SU-DHL-6 (cell line): ENCODE data around the gene MEIOSIN.

Experiments used
- H2AFZ ChIP-seq: fragments of 200-600 bp; sonication (generic); 2 replicates; pipeline ENCODE4 v1.6.1; 2014; ENCODE audit warnings: low read depth, mild to moderate bottlenecking, moderate library complexity, mixed read lengths, antibody characterized with exemption, low read length; ENCODE audit not compliant: severe bottlenecking
- H3F3A ChIP-seq: fragments of 200-600 bp; shearing (Covaris generic); 2 replicates; pipeline ENCODE4 v1.6.0; 2016; ENCODE audit warnings: antibody characterized with exemption, mild to moderate bottlenecking; ENCODE audit not compliant: insufficient read depth
- H3K27ac ChIP-seq: fragments of 200-600 bp; sonication (generic); 2 replicates; pipeline ENCODE4 v1.5.1; 2016; ENCODE audit warnings: low read depth, mild to moderate bottlenecking, low read length, moderate library complexity, mixed read lengths
- H3K27me3 ChIP-seq: fragments of 200-600 bp; sonication (generic), shearing (Covaris generic); 2 replicates; pipeline ENCODE4 v1.6.0; 2014; ENCODE audit warnings: mild to moderate bottlenecking, low read length
- H3K36me3 ChIP-seq: fragments of 200-600 bp; sonication (generic); 2 replicates; pipeline ENCODE4 v1.6.1; 2014; ENCODE audit warnings: mild to moderate bottlenecking, low read length, mixed read lengths
- H3K4me2 ChIP-seq: fragments of 300-600, 200-600 bp; shearing (Covaris generic), sonication (generic); 2 replicates; pipeline ENCODE4 v1.6.0; 2014; ENCODE audit warnings: low read length, low read depth, mild to moderate bottlenecking; ENCODE audit not compliant: poor library complexity, severe bottlenecking
- H3K4me3 ChIP-seq: fragments of 200-600 bp; sonication (generic); 2 replicates; pipeline ENCODE4 v1.5.1; 2014; ENCODE audit warnings: antibody characterized with exemption, low read length, mild to moderate bottlenecking, mixed read lengths; ENCODE audit not compliant: insufficient read depth, poor library complexity, severe bottlenecking
- H3K79me2 ChIP-seq: fragments of 200-600 bp; sonication (generic); 2 replicates; pipeline ENCODE4 v1.6.1; 2014; ENCODE audit warnings: mild to moderate bottlenecking, low read length, moderate library complexity; ENCODE audit not compliant: insufficient read depth
- H3K9ac ChIP-seq: fragments of 200-600 bp; sonication (generic); 2 replicates; pipeline ENCODE4 v1.7.0; 2014; ENCODE audit warnings: mild to moderate bottlenecking, low read length
- H3K9me2 ChIP-seq: fragments of 200-600 bp; sonication (generic); replicated peaks from 2 replicates; pipeline ENCODE4 v1.6.1; 2014; ENCODE audit warnings: low read length; ENCODE audit not compliant: insufficient read depth
- H3K9me3 ChIP-seq: fragments of 200-600 bp; sonication (generic); 2 replicates; pipeline ENCODE4 v1.6.1; 2014; ENCODE audit warnings: low read length, mixed read lengths; ENCODE audit not compliant: insufficient read depth
- H4K20me1 ChIP-seq: fragments of 200-600 bp; sonication (generic); 2 replicates; pipeline ENCODE4 v1.6.1; 2014; ENCODE audit warnings: low read depth, mild to moderate bottlenecking, antibody characterized with exemption, low read length, moderate library complexity, mixed read lengths
- CTCF ChIP-seq: fragments of 200-600 bp; sonication (generic); IDR thresholded peaks from one replicate; pipeline ENCODE4 v1.5.1; 2017; ENCODE audit warnings: antibody characterized with exemption, mild to moderate bottlenecking, low read length, moderate library complexity; ENCODE audit not compliant: insufficient read depth, poor library complexity, severe bottlenecking
- EZH2phosphoT487 ChIP-seq: fragments of 200-600 bp; sonication (generic), shearing (Covaris generic); conservative IDR thresholded peaks from 2 replicates; pipeline ENCODE4 v1.6.1; 2018; ENCODE audit warnings: mild to moderate bottlenecking, antibody characterized with exemption, low read length, moderate library complexity, mixed read lengths

MEIOSIN gene

GRCh38 chr19:45780448-45781213, 47.4 kb downstream of the MEIOSIN start:
- TF ChIP-seq CTCF (no peak), EZH2phosphoT487 (no peak)
- no peak overlapping the region for H3K9ac ChIP-seq
- no peaks in the 10 kb centered on the region for H3K27me3 ChIP-seq
- no peaks in the 10 kb centered on the region for H3K79me2 ChIP-seq
- no peak overlapping the region for H3K4me3 ChIP-seq
- no peak overlapping the region for H3K4me2 ChIP-seq
- peaks cover 3% of the 10 kb centered on the region; the same call in 1 of the 2 replicates for H3F3A ChIP-seq
- H3K9me2 ChIP-seq = no peaks in the 10 kb centered on the region
- no peaks in the 10 kb centered on the region for H4K20me1 ChIP-seq
- no peaks in the 10 kb centered on the region for H3K9me3 ChIP-seq
- H2AFZ ChIP-seq = no peak overlapping the region
- no peaks in the 10 kb centered on the region for H3K36me3 ChIP-seq
- no peak overlapping the region for H3K27ac ChIP-seq

- Histone ChIP-seq H3K9ac (no peak overlapping the region), H2AFZ (no peak overlapping the region), H3K36me3 (no peaks in the 10 kb centered on the region), H3F3A (peaks cover 3% of the 10 kb centered on the region; the same call in 1 of the 2 replicates), H4K20me1 (no peaks in the 10 kb centered on the region), H3K4me3 (no peak overlapping the region), H3K9me2 (no peaks in the 10 kb centered on the region), H3K4me2 (no peak overlapping the region), H3K79me2 (no peaks in the 10 kb centered on the region), H3K9me3 (no peaks in the 10 kb centered on the region), H3K27ac (no peak overlapping the region), H3K27me3 (no peaks in the 10 kb centered on the region)
- TF ChIP-seq EZH2phosphoT487 (no peak), CTCF (no peak)
Observed at GRCh38 chr19:45781214-45782161, 48.2 kb downstream of the MEIOSIN start.

- no peak within 1 kb of the TSS for H3K4me2 ChIP-seq
- H2AFZ ChIP-seq = no peak within 1 kb of the TSS
- peaks cover 3% of the 10 kb centered on the region; the same call in 1 of the 2 replicates for H3F3A ChIP-seq
- no peaks in the 10 kb centered on the region for H3K9me3 ChIP-seq
- no peak within 1 kb of the TSS for H3K4me3 ChIP-seq
- no peak within 1 kb of the TSS for H3K27ac ChIP-seq
- H3K79me2 ChIP-seq = no peaks in the 10 kb centered on the region
- H4K20me1 ChIP-seq = no peaks in the 10 kb centered on the region
- no peak within 1 kb of the TSS for H3K9ac ChIP-seq
- no peaks in the 10 kb centered on the region for H3K9me2 ChIP-seq
- H3K27me3 ChIP-seq = no peaks in the 10 kb centered on the region
- no peak for TF ChIP-seq EZH2phosphoT487
- TF ChIP-seq CTCF = no peak
- no peaks in the 10 kb centered on the region for H3K36me3 ChIP-seq
Observed at GRCh38 chr19:45782162-45782691, 49.0 kb downstream of the MEIOSIN start, which contains the start of gene DMPK. Gene DMPK (minus strand): TSS chr19:45782490. CDS start chr19:45782352, 138 bp downstream.
